NT2/D1 (cell line): Measurements from ENCODE around the gene TLE1.

Experiments used
- DNase-seq: peaks from one replicate; pipeline ENCODE4 v3.0.0-alpha.2; 2011; ENCODE audit warnings: low read depth, low spot score
- H3K27me3 ChIP-seq: 2 replicates; pipeline ENCODE4 v1.6.0; 2011; ENCODE audit warnings: mild to moderate bottlenecking; ENCODE audit not compliant: insufficient read length, insufficient read depth
- H3K36me3 ChIP-seq: 2 replicates; pipeline ENCODE4 v1.6.1; 2011; ENCODE audit warnings: mild to moderate bottlenecking, low read length, mixed read lengths; ENCODE audit not compliant: insufficient read depth, insufficient read length
- H3K4me1 ChIP-seq: 2 replicates; pipeline ENCODE4 v1.5.1; 2011; ENCODE audit not compliant: insufficient read depth, insufficient read length
- H3K4me3 ChIP-seq: 2 replicates; pipeline ENCODE4 v1.5.1; 2011; ENCODE audit warnings: low read depth; ENCODE audit not compliant: insufficient read length
- H3K9ac ChIP-seq: 2 replicates; pipeline ENCODE4 v1.6.0; 2011; ENCODE audit warnings: low read depth; ENCODE audit not compliant: insufficient read length
- H3K9me3 ChIP-seq: 2 replicates; pipeline ENCODE4 v1.5.1; 2011; ENCODE audit warnings: mild to moderate bottlenecking, low read length; ENCODE audit not compliant: insufficient read depth
- SUZ12 ChIP-seq: IDR thresholded peaks from 2 replicates; pipeline ENCODE4 v1.6.1; 2011; ENCODE audit not compliant: insufficient read length, insufficient read depth; ENCODE audit errors: extremely low read depth
- YY1 ChIP-seq: IDR thresholded peaks from 2 replicates; pipeline ENCODE4 v1.6.1; 2011; ENCODE audit not compliant: insufficient read length, insufficient read depth
- ZNF274 ChIP-seq: IDR thresholded peaks from 2 replicates; pipeline ENCODE4 v1.6.1; 2011; ENCODE audit warnings: mild to moderate bottlenecking, low read depth, low read length

The TLE1 gene

GRCh38 chr9:81590688-81591087 is 98.7 kb downstream of the TLE1 start:
- Histone ChIP-seq H3K27me3 (no peaks in the 10 kb centered on the region), H3K4me3 (no peak overlapping the region), H3K4me1 (peaks cover 5% of the 10 kb centered on the region), H3K9me3 (no peaks in the 10 kb centered on the region), H3K36me3 (peaks cover 65% of the 10 kb centered on the region), H3K9ac (no peak overlapping the region)
- no peak for DNase-seq
- TF ChIP-seq ZNF274 (no peak), YY1 (no peak), SUZ12 (no peak)

- peaks cover 5% of the 10 kb centered on the region for H3K4me1 ChIP-seq
- no peak overlapping the region for H3K4me3 ChIP-seq
- no peak for DNase-seq
- TF ChIP-seq SUZ12 = no peak
- TF ChIP-seq YY1 = no peak
- TF ChIP-seq ZNF274 = no peak
- no peak overlapping the region for H3K9ac ChIP-seq
- no peaks in the 10 kb centered on the region for H3K27me3 ChIP-seq
- H3K9me3 ChIP-seq = no peaks in the 10 kb centered on the region
- H3K36me3 ChIP-seq = peaks cover 70% of the 10 kb centered on the region
These were observed 99.5 kb downstream of the TLE1 start for GRCh38 chr9:81589819-81590218.

GRCh38 chr9:81589392-81589791 is 100.0 kb downstream of the TLE1 start:
- H3K9me3 ChIP-seq = no peaks in the 10 kb centered on the region
- TF ChIP-seq ZNF274 (no peak), SUZ12 (no peak), YY1 (no peak)
- peaks cover 73% of the 10 kb centered on the region for H3K36me3 ChIP-seq
- H3K4me3 ChIP-seq = no peak overlapping the region
- no peaks in the 10 kb centered on the region for H3K27me3 ChIP-seq
- no peak for DNase-seq
- H3K9ac ChIP-seq = no peak overlapping the region
- peaks cover 5% of the 10 kb centered on the region for H3K4me1 ChIP-seq

- DNase-seq = no peak
- TF ChIP-seq ZNF274 (no peak), SUZ12 (no peak), YY1 (no peak)
- H3K36me3 ChIP-seq = peaks cover 80% of the 10 kb centered on the region
- H3K4me3 ChIP-seq = no peak overlapping the region
- H3K4me1 ChIP-seq = peaks cover 5% of the 10 kb centered on the region
- H3K9me3 ChIP-seq = no peaks in the 10 kb centered on the region
- H3K9ac ChIP-seq = no peak overlapping the region
- H3K27me3 ChIP-seq = no peaks in the 10 kb centered on the region
These were observed 101.0 kb downstream of the TLE1 start for GRCh38 chr9:81588148-81588871.

GRCh38 chr9:81586786-81587185 is 102.6 kb downstream of the TLE1 start:
- Histone ChIP-seq H3K4me1 (peaks cover 5% of the 10 kb centered on the region), H3K9ac (no peak overlapping the region), H3K4me3 (no peak overlapping the region), H3K36me3 (peaks cover 78% of the 10 kb centered on the region), H3K27me3 (no peaks in the 10 kb centered on the region), H3K9me3 (no peaks in the 10 kb centered on the region)
- TF ChIP-seq ZNF274 (no peak), YY1 (no peak), SUZ12 (no peak)
- no peak for DNase-seq

- H3K4me1 ChIP-seq = peaks cover 5% of the 10 kb centered on the region
- H3K4me3 ChIP-seq = no peak overlapping the region
- TF ChIP-seq ZNF274 = no peak
- TF ChIP-seq SUZ12 = no peak
- DNase-seq = no peak
- H3K27me3 ChIP-seq = no peaks in the 10 kb centered on the region
- H3K9me3 ChIP-seq = no peaks in the 10 kb centered on the region
- H3K36me3 ChIP-seq = peaks cover 72% of the 10 kb centered on the region
- H3K9ac ChIP-seq = no peak overlapping the region
These were observed 104.1 kb downstream of the TLE1 start for GRCh38 chr9:81585191-81585763.

- no peaks in the 10 kb centered on the region for H3K9me3 ChIP-seq
- no peak overlapping the region for H3K9ac ChIP-seq
- H3K4me1 ChIP-seq = peaks cover 5% of the 10 kb centered on the region
- H3K27me3 ChIP-seq = no peaks in the 10 kb centered on the region
- H3K4me3 ChIP-seq = no peak overlapping the region
- H3K36me3 ChIP-seq = peaks cover 61% of the 10 kb centered on the region
- no peak for DNase-seq
- TF ChIP-seq ZNF274 (no peak), SUZ12 (no peak), YY1 (no peak)
These were observed 105.2 kb downstream of the TLE1 start for GRCh38 chr9:81584099-81584498.

GRCh38 chr9:81581986-81582385 is 107.4 kb downstream of the TLE1 start:
- TF ChIP-seq SUZ12 = no peak
- no peak for TF ChIP-seq YY1
- no peak for TF ChIP-seq ZNF274
- H3K36me3 ChIP-seq = peaks cover 40% of the 10 kb centered on the region
- no peaks in the 10 kb centered on the region for H3K9me3 ChIP-seq
- DNase-seq = no peak
- no peak overlapping the region for H3K9ac ChIP-seq
- no peaks in the 10 kb centered on the region for H3K27me3 ChIP-seq
- H3K4me1 ChIP-seq = no peaks in the 10 kb centered on the region
- no peak overlapping the region for H3K4me3 ChIP-seq
